HG02759 (cell line): ENCODE results near the gene ZNF423.
"Not testable (repeated sequence)": the region's sequence is repeated elsewhere in the genome, so short reads cannot be mapped to it uniquely, and the experiment has no call there.

Experiments
- ATAC-seq: cut with Tn5 transposase; IDR thresholded peaks from one replicate; pipeline ENCODE4 v1.9.1; 2021; ENCODE audit warnings: mild to moderate bottlenecking, moderate library complexity; ENCODE audit not compliant: unreplicated experiment

Gene ZNF423

GRCh38 chr16:49575346-49576172, 280.4 kb downstream of the ZNF423 start:
- peak; percentile 97 for ATAC-seq

- no peak for ATAC-seq
Observed at GRCh38 chr16:49574826-49575225, 281.1 kb downstream of the ZNF423 start.

DNA sequence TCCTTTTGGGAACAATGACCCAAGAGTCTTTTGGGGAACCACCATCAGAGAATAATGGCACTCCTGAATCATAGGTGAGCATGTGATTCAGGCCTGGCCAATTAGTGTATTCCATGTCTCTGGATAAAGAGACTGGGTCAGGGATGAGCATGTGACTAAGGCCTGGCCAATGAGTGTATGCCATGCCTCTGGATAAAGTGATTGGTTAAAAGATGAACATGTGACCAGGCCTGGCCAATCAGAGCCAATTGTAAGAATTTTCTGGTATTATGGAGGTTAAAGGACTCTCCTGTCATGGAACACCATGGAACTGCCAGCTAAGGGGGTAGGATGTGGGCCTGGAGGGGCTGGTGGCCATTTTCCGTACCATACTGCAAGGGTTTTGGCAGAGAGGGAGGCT, 288.0 kb downstream of the ZNF423 start:
- no peak for ATAC-seq

DNA sequence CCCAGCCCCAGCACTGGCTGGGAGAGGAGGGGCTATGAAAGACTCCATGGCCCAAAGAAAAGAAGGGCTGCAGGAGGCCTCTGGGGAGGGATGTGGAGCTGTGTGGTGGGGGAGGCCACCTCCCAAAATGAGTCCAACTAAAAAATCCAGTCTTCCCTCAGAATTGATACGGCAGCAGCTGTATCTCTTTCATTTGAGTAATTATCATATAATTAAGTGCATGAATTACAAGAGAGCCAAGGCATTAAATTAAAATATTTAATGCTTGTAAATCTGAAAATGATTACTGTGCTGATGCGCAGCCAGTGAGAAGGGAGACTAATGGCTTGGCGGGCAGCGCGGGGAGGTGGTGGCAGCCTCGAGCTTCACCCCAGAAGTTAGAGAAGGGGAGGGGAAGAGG, 289.5 kb downstream of the ZNF423 start:
- ATAC-seq: no peak

GRCh38 chr16:49564496-49565229, 291.2 kb downstream of the ZNF423 start:
- ATAC-seq: no peak

DNA sequence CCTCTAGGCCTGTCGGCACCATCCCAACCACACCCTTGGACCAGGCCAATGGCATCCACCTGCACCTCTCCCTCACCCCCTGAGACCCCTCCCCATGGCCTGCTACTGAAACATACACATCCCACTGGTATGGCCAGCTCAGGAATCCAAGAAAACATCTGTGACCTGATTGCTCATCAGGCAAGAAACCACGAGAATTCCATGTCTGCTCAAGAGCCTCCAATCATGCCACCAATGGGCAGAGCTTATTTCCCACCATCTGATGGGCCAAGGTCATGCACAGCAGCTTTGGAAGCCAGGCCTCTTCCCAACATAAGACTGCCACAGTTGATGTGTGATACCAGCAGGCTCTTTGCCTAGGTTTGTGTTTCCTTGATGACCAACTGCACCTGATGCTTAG, 292.2 kb downstream of the ZNF423 start:
- no peak for ATAC-seq

DNA sequence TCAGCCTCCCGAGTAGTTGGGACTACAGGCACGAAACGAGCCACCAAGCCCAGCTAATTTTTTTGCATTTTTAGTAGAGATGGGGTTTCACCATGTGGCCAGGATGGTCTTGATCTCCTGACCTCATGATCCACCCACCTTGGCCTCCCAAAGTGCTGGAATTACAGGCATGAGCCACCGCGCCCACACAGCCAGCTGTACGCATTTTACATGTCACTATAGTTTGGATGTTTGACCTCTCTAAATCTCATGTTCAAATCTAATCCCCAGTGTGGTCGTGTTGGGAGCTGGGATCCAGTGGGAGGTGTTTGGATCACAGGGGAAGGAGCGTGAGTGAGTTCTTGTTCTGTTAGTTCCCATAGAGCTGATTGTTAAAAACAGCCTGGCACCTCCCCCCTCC, 293.0 kb downstream of the ZNF423 start:
- ATAC-seq: not testable (repeated sequence)

DNA sequence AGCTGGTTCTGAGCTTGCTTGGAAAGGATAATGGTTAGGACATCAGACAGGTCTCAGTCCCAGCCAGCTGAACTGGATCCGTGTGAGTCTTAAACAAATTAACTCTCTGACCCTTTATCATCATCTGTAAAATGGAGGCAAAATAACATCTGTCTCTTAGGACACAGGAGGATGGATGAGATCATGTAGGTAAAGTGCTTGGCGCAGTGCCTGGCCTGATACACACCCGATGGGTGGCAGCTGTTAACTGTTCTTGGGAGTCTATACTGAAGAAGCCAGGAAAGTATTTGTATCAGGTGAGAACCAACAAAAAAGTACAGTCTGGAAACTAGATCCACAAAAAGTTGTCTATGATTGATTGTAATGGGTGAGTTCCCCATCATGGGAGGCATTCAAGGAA, 293.7 kb downstream of the ZNF423 start:
- no peak for ATAC-seq

DNA sequence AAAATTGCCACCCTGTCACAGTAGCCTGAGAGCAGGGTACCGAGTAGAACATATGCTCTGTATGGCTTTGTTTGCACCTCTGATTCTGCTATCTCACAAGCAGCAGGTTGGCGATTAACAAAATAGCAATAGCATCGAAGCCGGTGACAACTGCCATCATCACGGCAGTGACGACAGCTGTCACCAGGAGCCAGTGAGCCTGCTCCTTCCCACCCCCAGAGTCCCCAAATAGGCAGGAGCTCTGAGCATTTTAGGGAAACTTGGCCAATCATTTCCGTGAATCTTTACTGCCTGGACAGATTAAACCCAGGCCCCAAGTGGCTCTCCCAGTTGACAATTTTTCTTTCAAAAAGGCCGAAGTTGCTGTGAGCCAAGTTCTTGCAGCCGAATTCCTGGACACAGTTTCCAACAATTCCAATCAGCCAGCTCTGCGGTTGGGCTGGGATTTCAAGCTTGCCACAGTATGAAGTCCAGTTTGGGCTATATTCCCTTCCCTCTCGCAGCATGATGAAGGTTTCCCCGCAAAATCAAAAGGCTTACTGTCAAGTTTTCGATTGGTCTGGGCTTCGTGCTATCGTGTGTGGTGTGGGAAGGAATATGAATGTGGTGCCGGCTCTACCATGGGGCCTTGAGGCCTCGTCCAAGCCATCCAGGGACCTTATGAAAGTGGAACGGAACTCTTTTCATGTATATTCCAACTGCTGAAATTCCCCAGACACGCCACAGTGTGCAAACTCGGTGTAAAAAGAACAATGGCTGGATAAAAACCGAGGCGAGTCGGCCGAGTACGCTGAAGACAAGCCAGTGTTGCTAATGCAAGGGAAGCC, 295.7 kb downstream of the ZNF423 start:
- ATAC-seq: no peak

DNA sequence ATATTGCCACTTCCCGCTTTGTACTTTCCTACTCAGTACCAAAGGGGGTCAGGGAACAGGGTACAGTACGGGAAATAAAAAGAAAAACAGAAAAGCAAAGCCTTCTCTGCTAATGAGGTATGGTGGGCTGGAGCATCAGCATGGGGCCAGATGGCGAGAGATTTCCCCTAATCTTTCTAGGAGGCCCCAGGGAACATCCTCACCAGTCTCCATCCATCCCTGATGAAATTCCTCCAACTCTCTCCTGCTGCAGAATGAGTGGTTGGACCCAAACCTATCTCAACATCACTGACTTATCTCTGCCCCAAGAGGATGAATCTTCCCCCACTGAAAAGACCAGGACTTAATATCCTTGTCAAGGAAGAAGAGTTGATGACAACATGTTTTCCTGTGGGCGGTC, 296.7 kb downstream of the ZNF423 start:
- no peak for ATAC-seq

GRCh38 chr16:49558451-49558850, 297.5 kb downstream of the ZNF423 start:
- ATAC-seq: no peak

DNA sequence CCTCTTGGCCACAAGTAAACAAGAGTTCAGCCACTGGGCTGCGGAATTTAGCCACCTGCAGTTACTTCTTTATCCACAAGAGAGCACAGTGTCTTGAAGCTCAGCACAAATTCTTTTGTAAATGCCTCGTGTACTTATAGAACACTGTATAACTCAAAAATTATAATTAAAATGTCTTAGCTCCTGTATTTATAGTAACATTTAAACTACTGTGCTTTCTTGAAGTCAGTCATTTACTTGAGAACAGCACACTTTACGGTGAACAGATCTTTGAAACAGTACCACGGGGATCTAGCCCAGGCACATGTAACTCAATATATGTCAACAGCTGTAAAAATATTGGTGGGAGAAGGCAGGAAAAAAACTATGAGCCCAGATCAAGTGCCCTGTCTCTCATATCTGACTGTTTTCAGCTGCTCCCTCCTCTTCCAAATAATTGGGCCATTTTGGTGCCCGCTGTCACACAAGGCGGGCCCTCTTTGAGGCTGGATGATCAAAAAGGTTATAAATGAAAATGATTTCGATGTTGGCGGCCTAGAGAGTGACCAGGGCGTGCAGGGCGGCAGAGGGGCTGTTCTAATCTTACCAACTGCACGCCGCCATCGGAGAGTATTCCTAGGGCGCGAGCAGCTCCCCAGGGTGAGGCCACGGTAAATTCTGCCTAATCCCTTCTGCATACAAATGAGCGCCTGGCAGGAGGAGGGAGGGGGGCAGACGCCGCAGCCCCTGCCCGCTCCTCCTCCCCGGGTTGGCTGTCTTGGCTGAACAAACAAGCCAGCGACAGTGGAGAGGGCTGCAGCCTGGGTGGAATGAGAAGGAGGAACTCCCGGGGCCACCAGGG, 299.1 kb downstream of the ZNF423 start:
- ATAC-seq: no peak

DNA sequence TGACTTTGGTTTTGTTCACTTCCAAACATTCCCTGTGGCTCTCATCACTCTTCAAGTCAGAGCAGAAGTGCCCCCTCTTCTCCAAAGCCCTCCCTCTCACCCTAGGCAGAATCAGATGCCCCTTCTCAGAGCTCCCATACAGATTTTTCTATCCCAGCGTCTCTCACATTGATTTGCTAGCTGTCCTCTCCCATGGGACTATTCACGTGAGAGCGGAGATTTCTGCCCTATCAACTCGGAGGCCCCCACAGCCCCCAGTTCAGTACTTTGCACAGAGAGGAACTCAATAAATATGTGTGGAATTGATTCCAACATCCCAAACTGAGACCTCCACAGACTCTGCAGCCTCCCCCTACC, 299.7 kb downstream of the ZNF423 start:
- no peak for ATAC-seq

DNA sequence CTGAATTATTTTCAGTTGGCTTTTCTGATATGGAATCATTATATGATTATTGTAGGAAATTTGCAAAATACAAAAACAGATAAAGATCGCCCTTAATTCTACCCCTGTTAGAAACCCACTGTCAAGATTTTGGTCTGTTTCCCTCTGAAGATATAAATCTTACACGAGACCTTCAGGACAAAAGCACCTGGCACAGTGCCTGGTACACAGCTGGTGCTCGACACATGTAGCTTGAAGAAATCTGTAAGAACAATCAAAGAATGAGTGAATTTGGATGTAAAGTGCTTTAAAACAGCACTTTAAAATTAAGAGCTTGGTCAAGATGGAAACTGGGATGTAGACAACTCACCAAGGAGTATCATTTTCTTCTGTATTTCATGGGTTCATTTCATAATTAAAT, 301.2 kb downstream of the ZNF423 start:
- no peak for ATAC-seq

DNA sequence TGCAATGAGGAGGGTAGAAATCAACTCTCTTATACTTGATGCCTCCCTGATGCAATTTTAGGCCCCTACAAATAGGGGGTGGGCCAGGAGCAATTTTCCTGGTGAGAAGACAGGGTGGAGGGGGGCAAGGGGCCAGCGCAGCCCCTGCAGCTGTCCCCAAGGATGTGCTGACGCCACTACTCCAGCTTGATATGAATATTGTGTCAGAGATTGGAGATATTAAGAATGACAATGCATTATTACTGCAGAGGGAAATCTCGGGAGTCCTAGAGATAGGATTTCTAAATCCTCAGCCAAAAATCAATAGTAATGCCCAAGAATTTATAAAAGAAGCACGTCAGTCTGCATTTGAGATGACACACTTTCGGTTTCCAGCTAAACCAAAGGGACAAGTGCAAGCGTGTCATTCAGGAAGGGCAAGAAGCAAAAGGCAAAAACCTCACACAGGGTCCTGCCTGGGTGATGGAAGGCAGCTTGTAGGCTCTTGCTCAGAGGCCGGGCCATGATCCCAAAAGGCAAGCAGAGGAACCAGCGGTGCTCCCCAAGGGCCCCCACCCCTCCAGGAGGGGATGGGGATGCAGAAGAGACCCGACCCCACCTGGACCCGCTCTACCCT, 303.5 kb downstream of the ZNF423 start:
- ATAC-seq: no peak

GRCh38 chr16:49550666-49551065, 305.2 kb downstream of the ZNF423 start:
- ATAC-seq: no peak

- ATAC-seq: no peak
Observed at GRCh38 chr16:49550140-49550539, 305.8 kb downstream of the ZNF423 start.

DNA sequence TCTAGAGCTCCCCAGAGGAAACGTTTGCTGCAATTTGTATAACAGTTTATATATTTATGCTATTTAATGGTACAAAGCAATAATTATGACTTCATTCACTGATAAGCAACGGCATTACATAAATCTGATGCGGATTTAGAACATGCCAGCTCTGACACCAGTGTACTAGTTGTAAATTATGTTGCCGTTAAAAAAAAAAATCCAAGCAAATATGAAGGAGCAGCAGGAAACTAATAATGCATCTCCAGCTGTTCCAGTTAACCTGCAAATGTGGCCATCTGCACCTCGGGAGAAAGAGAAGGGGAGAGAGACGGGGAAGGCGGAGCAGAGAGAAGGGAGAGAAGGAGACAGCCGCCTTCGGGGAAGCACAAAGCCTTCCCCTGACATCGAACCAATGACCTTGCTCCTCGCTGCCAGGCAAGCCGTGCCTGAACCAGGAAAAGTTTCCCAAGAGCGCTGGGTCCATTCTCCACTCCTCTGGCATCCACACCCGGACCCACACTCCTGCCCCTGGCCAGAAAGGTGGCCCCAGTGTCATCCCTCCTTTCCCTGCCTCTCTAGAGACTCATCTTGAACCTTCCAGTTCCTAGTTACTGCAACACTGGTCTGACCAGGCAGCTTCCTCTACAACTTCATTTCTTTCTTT, 307.5 kb downstream of the ZNF423 start:
- ATAC-seq: no peak

GRCh38 chr16:49547448-49547847, 308.5 kb downstream of the ZNF423 start:
- no peak for ATAC-seq

GRCh38 chr16:49546735-49547134, 309.2 kb downstream of the ZNF423 start:
- ATAC-seq: no peak
